Activated naive CD8-positive, alpha-beta T cell treated with anti-CD3 and anti-CD28 coated beads for 36 hours (primary cell): ENCODE measurements around the gene RHOF. TPM values are rescaled to one million over a fixed set of nuclear protein-coding genes. Genes with fewer than 3 reads are reported as not detected.
"Not testable (repeated sequence)": the region's sequence is repeated elsewhere in the genome, so short reads cannot be mapped to it uniquely, and the experiment has no call there.

Experiments used
- DNase-seq: peaks from one replicate; pipeline ENCODE4 v3.0.0; 2021
- H3K27ac Mint-ChIP-seq: one replicate; pipeline ENCODE4 v1.8.0; 2022; ENCODE audit warnings: mild to moderate bottlenecking, moderate library complexity, mixed read lengths
- H3K27me3 Mint-ChIP-seq: one replicate; pipeline ENCODE4 v1.8.0; 2022; ENCODE audit warnings: mild to moderate bottlenecking, mixed read lengths
- H3K36me3 Mint-ChIP-seq: one replicate; pipeline ENCODE4 v1.8.0; 2021; ENCODE audit warnings: mild to moderate bottlenecking, mixed read lengths
- H3K4me1 Mint-ChIP-seq: one replicate; pipeline ENCODE4 v1.8.0; 2021; ENCODE audit warnings: mixed read lengths
- H3K4me3 Mint-ChIP-seq: one replicate; pipeline ENCODE4 v1.8.0; 2022; ENCODE audit warnings: mild to moderate bottlenecking, moderate library complexity, mixed read lengths
- H3K9me3 Mint-ChIP-seq: one replicate; pipeline ENCODE4 v1.8.0; 2022; ENCODE audit warnings: mixed read lengths
- total RNA-seq, 2 experiments: library from RNA; stranded (reverse); gene quantifications; one replicate each; pipeline ENCODE4 v1.2.3, GENCODE V29; 2021

Gene RHOF
- total RNA-seq, 2 experiments from 2014 or later: 78.6 to 85.5 TPM

DNA sequence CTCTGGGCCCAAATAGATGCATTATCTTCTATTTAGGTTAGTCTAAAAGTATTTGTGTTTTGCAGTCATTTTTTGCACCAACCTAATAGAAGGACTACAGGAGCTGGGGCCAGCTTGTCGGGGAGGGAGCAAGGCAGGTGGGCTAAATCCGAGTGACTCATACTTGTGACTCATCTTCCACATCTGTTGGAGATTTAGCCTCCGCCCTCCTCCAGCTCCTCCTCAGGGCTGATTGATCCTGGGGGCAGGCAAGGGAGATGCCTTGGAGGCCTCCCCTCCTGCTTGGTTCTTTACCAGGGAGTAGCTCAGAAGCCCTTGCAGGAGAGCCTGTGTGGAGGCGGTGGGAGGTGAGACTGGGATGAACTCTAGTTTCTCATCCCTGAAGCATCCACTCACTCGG, 27.9 kb downstream of the RHOF start:
- H3K4me3 Mint-ChIP-seq: no peak overlapping the region
- H3K36me3 Mint-ChIP-seq: peaks cover 2% of the 10 kb centered on the region
- DNase-seq: no peak
- H3K9me3 Mint-ChIP-seq: no peaks in the 10 kb centered on the region
- no peaks in the 10 kb centered on the region for H3K4me1 Mint-ChIP-seq
- no peaks in the 10 kb centered on the region for H3K27me3 Mint-ChIP-seq
- no peak overlapping the region for H3K27ac Mint-ChIP-seq

DNA sequence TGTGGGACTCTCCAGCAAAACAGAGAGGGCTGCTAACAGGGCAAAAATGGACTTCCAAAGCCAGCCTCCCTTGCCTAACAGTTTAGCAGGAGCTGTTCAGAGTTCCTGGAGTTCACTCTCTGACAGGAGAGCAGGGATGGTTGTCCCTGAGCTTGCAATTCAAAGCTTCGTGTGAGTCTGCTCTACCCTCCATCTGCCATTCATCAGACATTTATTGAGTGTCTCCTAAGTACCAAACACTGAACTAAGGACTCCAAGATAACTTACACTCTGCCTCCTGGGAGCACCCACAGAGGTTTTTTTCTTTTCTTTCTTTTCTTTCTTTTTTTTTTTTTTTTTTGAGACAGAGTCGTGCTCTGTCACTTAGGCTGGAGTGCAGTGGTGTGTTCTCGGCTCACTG, 28.7 kb downstream of the RHOF start:
- Mint-ChIP-seq H3K36me3 (peaks cover 2% of the 10 kb centered on the region), H3K4me3 (no peak overlapping the region), H3K27ac (no peak overlapping the region), H3K4me1 (no peaks in the 10 kb centered on the region), H3K9me3 (no peaks in the 10 kb centered on the region), H3K27me3 (no peaks in the 10 kb centered on the region)
- no peak for DNase-seq

DNA sequence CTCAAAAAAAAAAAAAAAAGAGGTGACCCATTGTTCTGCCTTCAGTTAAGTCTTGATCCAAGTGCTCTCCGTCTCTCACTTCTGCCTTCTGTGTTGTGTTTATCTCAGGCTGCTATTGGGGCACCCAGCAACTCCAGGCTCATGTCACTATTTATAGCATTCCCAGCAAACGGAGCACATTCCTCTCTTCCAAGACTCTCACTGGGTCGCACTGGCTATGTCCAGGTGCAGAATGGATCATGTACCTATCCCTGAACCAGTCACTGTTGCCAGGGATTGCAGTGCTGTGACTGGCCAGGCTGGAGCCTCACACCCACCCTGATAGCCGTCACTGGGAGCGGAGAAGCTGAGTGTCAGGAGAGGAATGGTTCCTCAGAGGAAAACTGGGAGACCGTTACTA, 31.2 kb downstream of the RHOF start:
- Mint-ChIP-seq H3K9me3 (no peaks in the 10 kb centered on the region), H3K4me3 (no peak overlapping the region), H3K4me1 (no peaks in the 10 kb centered on the region), H3K27me3 (no peaks in the 10 kb centered on the region), H3K27ac (no peak overlapping the region), H3K36me3 (peaks cover 2% of the 10 kb centered on the region)
- DNase-seq: no peak

DNA sequence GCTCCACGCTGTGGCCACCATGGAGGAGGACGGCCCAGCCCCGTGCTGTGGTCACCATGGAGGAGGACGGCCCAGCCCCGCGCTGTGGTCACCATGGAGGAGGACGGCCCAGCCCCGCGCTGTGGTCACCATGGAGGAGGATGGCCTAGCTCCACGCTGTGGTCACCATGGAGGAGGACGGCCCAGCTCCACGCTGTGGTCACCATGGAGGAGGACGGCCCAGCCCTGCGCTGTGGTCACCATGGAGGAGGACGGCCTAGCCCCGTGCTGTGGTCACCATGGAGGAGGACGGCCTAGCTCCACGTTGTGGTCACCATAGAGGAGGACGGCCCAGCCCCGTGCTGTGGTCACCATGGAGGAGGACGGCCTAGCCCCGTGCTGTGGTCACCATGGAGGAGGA, 35.0 kb downstream of the RHOF start:
- DNase-seq, H3K4me3 Mint-ChIP-seq, H3K27me3 Mint-ChIP-seq, H3K9me3 Mint-ChIP-seq, H3K36me3 Mint-ChIP-seq, H3K27ac Mint-ChIP-seq: not testable (repeated sequence)
- H3K4me1 Mint-ChIP-seq: peaks cover 12% of the 10 kb centered on the region

DNA sequence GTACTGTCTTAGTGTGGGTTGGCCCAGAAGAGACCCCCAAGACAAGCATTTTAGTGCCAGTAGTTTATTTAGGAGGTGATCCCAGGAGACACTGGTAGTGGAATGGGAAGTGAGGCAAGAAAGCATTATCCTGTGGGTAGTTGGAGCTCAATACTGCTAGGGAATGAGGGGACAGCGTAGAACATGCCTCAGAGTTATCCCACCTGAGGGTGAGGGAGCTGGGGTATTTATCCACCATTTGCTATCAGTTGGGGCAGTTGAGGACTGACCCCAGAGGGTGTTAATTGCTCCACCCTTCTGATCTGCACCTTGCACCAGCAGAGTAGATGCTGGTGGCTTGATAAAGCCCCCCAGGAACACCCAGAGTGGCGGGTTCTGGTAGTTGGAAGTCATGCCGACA, 37.9 kb downstream of the RHOF start:
- Mint-ChIP-seq H3K27me3 (no peaks in the 10 kb centered on the region), H3K4me1 (peaks cover 12% of the 10 kb centered on the region), H3K27ac (no peak overlapping the region), H3K36me3 (peaks cover 9% of the 10 kb centered on the region), H3K9me3 (no peaks in the 10 kb centered on the region), H3K4me3 (no peak overlapping the region)
- no peak for DNase-seq

DNA sequence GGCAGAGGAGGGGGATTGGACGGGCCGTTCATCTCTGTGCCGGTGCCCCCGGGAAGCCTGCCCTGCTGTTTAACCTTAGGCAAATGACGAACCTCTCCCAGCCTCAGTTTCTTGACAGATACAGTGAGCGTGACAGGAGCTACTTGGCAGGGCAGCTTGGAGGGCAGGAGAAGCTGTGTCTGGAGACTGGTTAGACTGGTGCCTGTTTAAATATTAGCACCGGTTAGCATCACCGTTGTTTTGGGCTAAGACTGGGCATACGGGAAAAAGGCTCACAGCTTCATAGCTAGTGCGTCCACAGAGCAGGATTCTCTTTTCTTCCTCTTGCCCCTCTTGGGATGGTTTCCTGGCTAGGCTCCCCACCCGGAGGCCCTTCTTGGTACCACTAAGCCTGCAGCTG, 38.7 kb downstream of the RHOF start:
- Mint-ChIP-seq H3K36me3 (peaks cover 12% of the 10 kb centered on the region), H3K4me1 (peaks cover 14% of the 10 kb centered on the region), H3K27me3 (no peaks in the 10 kb centered on the region), H3K4me3 (no peak overlapping the region), H3K9me3 (no peaks in the 10 kb centered on the region), H3K27ac (no peak overlapping the region)
- DNase-seq: no peak

DNA sequence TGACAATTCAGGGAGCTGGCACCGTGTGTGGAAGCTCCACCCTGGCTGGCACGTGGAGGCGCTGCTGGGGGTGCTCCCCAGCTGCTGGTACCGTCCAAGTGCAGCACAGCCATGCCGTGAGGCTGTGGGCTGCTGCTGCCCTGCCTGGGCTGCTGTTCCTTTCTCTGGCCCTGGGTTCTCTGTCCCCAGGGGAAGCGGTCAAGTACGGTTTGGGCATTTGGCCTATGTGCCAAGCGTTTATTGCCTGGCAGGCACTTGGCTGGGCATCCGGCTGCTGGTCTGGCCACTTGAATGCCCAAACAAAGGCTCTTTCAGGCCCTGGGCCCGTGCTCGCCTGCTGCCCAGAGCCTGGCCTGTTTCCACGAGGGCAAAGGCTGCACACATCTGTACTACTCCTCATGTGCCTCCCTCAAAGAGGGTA, 39.6 kb downstream of the RHOF start:
- H3K36me3 Mint-ChIP-seq: peaks cover 16% of the 10 kb centered on the region
- peaks cover 14% of the 10 kb centered on the region for H3K4me1 Mint-ChIP-seq
- no peak overlapping the region for H3K27ac Mint-ChIP-seq
- no peaks in the 10 kb centered on the region for H3K9me3 Mint-ChIP-seq
- DNase-seq: no peak
- H3K4me3 Mint-ChIP-seq: no peak overlapping the region
- no peaks in the 10 kb centered on the region for H3K27me3 Mint-ChIP-seq

DNA sequence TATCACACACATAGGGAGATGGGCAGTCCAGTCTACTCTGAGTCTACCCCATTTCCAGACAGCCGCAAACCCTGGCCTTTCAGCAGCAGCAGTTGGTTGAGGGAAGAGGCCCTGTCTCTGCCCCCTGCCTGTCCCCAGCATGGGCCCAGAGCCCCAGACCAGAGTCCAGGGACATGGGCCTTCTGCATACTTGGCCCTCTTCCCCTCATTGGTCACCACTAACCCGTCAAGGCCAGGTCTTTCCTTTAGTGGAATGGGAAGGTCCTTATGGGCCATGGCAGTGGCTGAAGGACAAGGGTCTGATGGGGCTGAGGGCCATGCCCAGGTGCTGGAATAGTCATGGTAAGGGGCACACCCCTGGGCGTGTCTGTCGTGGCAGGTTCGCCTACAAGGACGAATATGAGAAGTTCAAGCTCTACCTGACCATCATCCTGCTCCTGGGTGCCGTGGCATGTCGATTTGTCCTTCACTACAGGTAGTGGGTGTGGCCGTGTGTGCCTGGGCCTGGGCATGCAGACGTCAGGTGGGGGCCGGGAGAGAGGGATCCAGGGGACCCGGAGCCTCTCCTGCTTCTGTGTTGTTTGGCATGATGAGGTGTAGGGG, 41.6 kb downstream of the RHOF start:
- no peak overlapping the region for H3K27ac Mint-ChIP-seq
- H3K27me3 Mint-ChIP-seq: no peaks in the 10 kb centered on the region
- H3K9me3 Mint-ChIP-seq: no peaks in the 10 kb centered on the region
- no peak overlapping the region for H3K4me3 Mint-ChIP-seq
- H3K36me3 Mint-ChIP-seq: peaks cover 16% of the 10 kb centered on the region
- DNase-seq: no peak
- H3K4me1 Mint-ChIP-seq: peaks cover 13% of the 10 kb centered on the region

DNA sequence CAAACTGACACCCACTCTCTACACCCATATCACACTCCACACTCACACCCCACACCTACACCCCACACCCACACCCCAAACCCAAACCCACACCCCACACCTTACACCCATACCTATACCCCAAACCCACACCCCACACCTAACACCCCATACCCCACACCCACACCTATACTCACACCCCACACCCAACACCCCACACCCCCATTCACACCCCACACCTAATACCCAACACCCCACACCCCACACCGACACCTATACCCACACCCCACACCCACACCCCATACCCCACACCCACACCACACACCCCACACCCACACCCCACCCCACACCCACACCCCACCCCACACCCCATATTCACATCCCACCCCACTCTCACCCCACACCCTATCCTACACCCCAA, 42.5 kb downstream of the RHOF start:
- Mint-ChIP-seq H3K36me3 (peaks cover 13% of the 10 kb centered on the region), H3K27ac (no peak overlapping the region), H3K4me3 (no peak overlapping the region), H3K4me1 (peaks cover 5% of the 10 kb centered on the region), H3K27me3 (no peaks in the 10 kb centered on the region), H3K9me3 (no peaks in the 10 kb centered on the region)
- no peak for DNase-seq

DNA sequence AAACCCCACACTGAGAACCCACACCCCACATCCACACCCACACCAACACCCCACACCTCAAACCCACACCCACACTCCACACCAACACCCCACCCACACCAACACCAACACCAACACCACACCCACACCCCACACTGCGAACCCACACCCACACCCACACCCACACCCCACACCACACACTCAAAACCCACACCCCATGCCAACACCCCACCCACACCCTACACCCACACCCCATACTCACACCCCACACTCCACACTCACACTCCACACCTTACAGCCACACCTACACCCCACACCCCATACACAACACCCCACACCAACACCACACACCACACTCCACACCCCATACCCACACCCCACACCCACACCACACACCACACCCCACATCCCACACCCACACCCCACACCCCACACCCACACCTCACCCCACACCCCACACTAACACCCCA, 43.0 kb downstream of the RHOF start:
- no peak overlapping the region for H3K4me3 Mint-ChIP-seq
- no peak for DNase-seq
- peaks cover 13% of the 10 kb centered on the region for H3K36me3 Mint-ChIP-seq
- no peaks in the 10 kb centered on the region for H3K27me3 Mint-ChIP-seq
- H3K27ac Mint-ChIP-seq: peak overlapping the region; percentile 54
- H3K4me1 Mint-ChIP-seq: peaks cover 2% of the 10 kb centered on the region
- no peaks in the 10 kb centered on the region for H3K9me3 Mint-ChIP-seq

DNA sequence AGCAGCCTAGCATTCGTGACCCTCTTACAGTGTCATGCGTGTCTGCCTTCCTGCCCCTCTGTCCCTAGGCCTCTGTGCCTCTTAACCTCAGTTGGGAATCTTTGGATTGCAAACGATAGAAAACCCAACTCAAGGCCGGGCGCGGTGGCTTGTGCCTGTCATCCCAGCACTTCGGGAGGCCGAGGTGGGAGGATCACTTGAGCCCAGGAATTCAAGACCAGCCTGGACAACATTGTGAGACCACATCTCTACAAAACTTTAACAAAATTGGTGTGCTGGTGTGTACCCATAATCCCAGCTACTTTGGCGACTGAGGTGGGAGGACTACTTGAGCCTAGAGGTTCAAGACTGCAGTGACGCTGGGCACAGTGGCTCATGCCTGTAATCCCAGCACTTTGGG, 44.2 kb downstream of the RHOF start:
- peaks cover 2% of the 10 kb centered on the region for H3K4me1 Mint-ChIP-seq
- H3K27ac Mint-ChIP-seq: no peak overlapping the region
- H3K36me3 Mint-ChIP-seq: peaks cover 13% of the 10 kb centered on the region
- no peaks in the 10 kb centered on the region for H3K27me3 Mint-ChIP-seq
- no peak overlapping the region for H3K4me3 Mint-ChIP-seq
- H3K9me3 Mint-ChIP-seq: no peaks in the 10 kb centered on the region
- DNase-seq: no peak

DNA sequence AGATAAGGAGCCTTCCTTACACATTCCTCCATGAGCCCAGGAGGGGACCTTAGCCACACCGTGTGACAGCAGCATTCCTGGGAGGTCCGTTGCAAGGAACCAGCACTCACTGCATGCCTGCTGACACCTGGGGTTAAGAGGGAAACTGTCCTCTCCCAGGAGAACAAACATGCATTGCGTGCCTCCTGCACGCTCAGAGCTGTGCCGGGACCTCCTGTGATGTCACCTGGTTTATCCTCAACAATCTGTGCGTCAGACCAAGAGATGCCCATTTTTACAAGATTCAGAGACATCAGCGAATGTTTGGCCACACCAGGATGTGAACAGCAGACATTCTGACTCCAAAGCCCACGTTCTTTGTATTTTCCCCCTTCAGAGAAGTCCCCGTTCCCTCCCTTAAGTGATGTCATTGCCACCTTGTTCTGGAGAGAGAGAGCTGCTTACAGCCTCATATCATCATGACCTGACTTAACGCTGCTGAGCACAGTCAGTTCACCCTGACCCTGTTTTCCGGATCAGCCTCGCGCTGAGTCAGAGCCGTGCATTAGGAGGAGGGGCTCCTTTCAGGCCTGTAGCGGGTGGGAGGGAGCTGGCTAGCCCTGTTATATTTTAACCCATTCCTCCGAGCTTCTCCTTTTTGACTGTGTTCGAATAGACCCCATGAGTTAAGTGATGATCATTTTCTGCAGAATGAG, 44.8 kb downstream of the RHOF start:
- peaks cover 13% of the 10 kb centered on the region for H3K36me3 Mint-ChIP-seq
- DNase-seq: no peak
- peaks cover 2% of the 10 kb centered on the region for H3K4me1 Mint-ChIP-seq
- H3K27me3 Mint-ChIP-seq: no peaks in the 10 kb centered on the region
- no peak overlapping the region for H3K4me3 Mint-ChIP-seq
- H3K27ac Mint-ChIP-seq: peak overlapping the region; percentile 1
- no peaks in the 10 kb centered on the region for H3K9me3 Mint-ChIP-seq

DNA sequence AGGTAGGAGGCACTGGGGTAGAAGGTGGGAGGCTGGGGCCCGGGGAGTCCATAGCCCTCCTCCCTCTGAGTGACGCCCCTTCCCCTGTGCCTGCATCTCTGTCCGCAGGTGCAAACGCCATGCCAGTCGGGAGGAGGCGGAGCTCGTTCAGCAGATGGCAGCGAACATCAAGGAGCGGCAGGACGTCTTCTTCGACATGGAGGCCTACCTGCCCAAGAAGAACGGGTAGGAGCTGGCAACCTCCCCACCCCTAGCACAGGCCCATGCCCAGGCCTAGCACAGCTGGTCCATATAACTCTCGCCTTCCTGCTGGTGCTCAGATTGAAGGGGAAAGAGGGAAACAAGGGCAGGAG, 45.3 kb downstream of the RHOF start:
- DNase-seq: no peak
- Mint-ChIP-seq H3K36me3 (peaks cover 13% of the 10 kb centered on the region), H3K4me3 (no peak overlapping the region), H3K9me3 (no peaks in the 10 kb centered on the region), H3K27ac (no peak overlapping the region), H3K4me1 (peaks cover 2% of the 10 kb centered on the region), H3K27me3 (no peaks in the 10 kb centered on the region)

DNA sequence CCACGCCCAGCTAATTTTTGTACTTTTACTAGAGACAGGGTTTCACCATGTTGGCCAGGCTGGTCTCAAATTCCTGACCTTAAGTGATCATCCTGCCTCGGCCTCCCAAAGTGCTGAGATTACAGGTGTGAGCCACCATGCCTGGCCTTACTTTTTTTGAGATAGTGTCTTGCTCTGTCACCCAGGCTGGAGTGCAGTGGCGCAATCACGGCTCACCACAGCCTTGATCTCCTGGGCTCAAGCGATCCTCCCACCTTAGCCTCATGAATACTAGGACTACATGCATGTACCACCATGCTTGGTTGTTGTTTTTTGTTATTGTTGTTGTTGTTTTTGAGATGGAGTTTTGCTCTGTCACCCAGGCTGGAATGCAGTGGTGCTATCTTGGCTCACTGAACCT, 47.9 kb downstream of the RHOF start:
- not testable (repeated sequence) for H3K27ac Mint-ChIP-seq, H3K27me3 Mint-ChIP-seq, DNase-seq, H3K4me1 Mint-ChIP-seq, H3K36me3 Mint-ChIP-seq, H3K4me3 Mint-ChIP-seq, H3K9me3 Mint-ChIP-seq

DNA sequence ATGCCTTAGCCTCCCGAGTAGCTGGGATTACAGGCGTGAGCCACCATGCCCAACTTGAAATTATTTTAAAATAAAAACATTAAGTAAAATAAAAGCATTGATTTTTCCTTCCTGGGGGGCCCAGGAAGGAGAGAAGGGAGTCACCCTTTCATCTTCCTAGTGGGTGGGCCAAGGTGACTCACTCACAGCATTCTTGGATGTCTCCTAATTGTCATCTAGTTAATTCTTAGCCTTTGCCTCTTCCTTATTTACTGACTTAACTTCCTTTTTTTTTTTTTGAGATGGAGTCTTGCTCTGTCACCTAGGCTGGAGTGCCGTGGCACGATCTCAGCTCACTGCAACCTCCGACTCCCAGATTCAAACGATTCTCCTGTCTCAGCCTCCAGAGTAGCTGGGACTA, 51.7 kb downstream of the RHOF start:
- no peaks in the 10 kb centered on the region for H3K36me3 Mint-ChIP-seq
- no peak for DNase-seq
- H3K4me3 Mint-ChIP-seq: no peak overlapping the region
- no peak overlapping the region for H3K27ac Mint-ChIP-seq
- no peaks in the 10 kb centered on the region for H3K27me3 Mint-ChIP-seq
- no peaks in the 10 kb centered on the region for H3K9me3 Mint-ChIP-seq
- peaks cover 2% of the 10 kb centered on the region for H3K4me1 Mint-ChIP-seq

DNA sequence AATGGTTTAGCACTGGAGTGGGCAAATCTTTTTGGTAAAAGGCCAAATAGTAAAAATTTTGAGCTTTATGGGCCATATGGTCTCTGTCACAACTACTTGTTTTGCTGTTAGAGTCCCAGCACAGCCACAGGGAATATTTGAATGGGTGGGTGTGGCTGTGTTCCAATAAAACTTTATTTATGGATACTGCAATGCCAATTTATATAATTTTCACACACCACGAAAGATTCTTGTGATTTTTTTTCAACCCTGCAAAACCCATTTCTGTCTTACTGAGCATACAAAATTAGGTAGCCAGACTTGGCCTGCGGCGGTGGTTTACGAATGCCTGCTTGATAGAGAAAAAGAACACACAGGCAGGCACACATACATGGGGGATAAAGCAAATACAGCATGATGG, 52.6 kb downstream of the RHOF start:
- H3K4me1 Mint-ChIP-seq: peaks cover 2% of the 10 kb centered on the region
- no peaks in the 10 kb centered on the region for H3K27me3 Mint-ChIP-seq
- H3K27ac Mint-ChIP-seq: no peak overlapping the region
- H3K36me3 Mint-ChIP-seq: no peaks in the 10 kb centered on the region
- no peak overlapping the region for H3K4me3 Mint-ChIP-seq
- DNase-seq: no peak
- no peaks in the 10 kb centered on the region for H3K9me3 Mint-ChIP-seq
